HL-60 (cell line): ENCODE data around the gene ALDH7A1.

Experiments
- DNase-seq, 2 experiments: peaks; one replicate each; pipeline ENCODE4 v3.0.0-alpha.2; 2010 to 2020; ENCODE audit warnings: low read depth in 1 of 2, low spot score in 1 of 2
- H3K27ac ChIP-seq: fragments of 250-450 bp; sonication (Bioruptor Pico); replicated peaks from 2 replicates; pipeline ENCODE4 v1.5.1; 2020; ENCODE audit warnings: mild to moderate bottlenecking, moderate library complexity
- H3K27me3 ChIP-seq: fragments of 250-450 bp; sonication (Bioruptor Pico); 2 replicates; pipeline ENCODE4 v1.5.1; 2021; ENCODE audit warnings: mild to moderate bottlenecking, moderate library complexity; ENCODE audit not compliant: insufficient read depth, poor library complexity, severe bottlenecking
- H3K4me3 ChIP-seq: replicated peaks from 2 replicates; pipeline ENCODE4 v1.5.1; 2011; ENCODE audit warnings: mild to moderate bottlenecking, control low read depth, low read length; ENCODE audit not compliant: insufficient read depth
- CTCF ChIP-seq: IDR thresholded peaks from one replicate; pipeline ENCODE4 v1.5.1; 2011; ENCODE audit warnings: low read length, control low read depth, inconsistent platforms; ENCODE audit not compliant: insufficient read depth
- GABPA ChIP-seq: IDR thresholded peaks from 2 replicates; pipeline ENCODE4 v1.6.1; 2012; ENCODE audit warnings: low read depth
- POLR2AphosphoS5 ChIP-seq: IDR thresholded peaks from 2 replicates; pipeline ENCODE4 v1.6.1; 2012; ENCODE audit warnings: low read depth
- REST ChIP-seq: IDR thresholded peaks from 2 replicates; pipeline ENCODE4 v1.6.1; 2012; ENCODE audit warnings: low read depth; ENCODE audit not compliant: insufficient replicate concordance
- SPI1 ChIP-seq: IDR thresholded peaks from 2 replicates; pipeline ENCODE4 v1.6.1; 2012; ENCODE audit warnings: low read depth, mild to moderate bottlenecking, borderline replicate concordance

ALDH7A1 gene

GRCh38 chr5:126610616-126611015, 15.6 kb upstream of the ALDH7A1 start:
- H3K27me3 ChIP-seq = no peaks in the 10 kb centered on the region
- TF ChIP-seq CTCF (no peak), POLR2AphosphoS5 (no peak), SPI1 (no peak), REST (no peak), GABPA (no peak)
- DNase-seq = no peak
- no peak overlapping the region for H3K27ac ChIP-seq
- H3K4me3 ChIP-seq = no peak overlapping the region

GRCh38 chr5:126610160-126610559, 15.1 kb upstream of the ALDH7A1 start:
- TF ChIP-seq CTCF (no peak), SPI1 (no peak), POLR2AphosphoS5 (no peak), GABPA (no peak), REST (no peak)
- DNase-seq = no peak
- H3K4me3 ChIP-seq = no peak overlapping the region
- H3K27me3 ChIP-seq = no peaks in the 10 kb centered on the region
- H3K27ac ChIP-seq = no peak overlapping the region

- H3K27ac ChIP-seq = no peak overlapping the region
- H3K27me3 ChIP-seq = no peaks in the 10 kb centered on the region
- no peak for DNase-seq
- no peak overlapping the region for H3K4me3 ChIP-seq
- TF ChIP-seq REST = no peak
- TF ChIP-seq SPI1 = no peak
- TF ChIP-seq CTCF = no peak
- TF ChIP-seq GABPA = no peak
- no peak for TF ChIP-seq POLR2AphosphoS5
These were observed 10.5 kb upstream of the ALDH7A1 start for GRCh38 chr5:126605525-126605924.
